Neural cell (in vitro differentiated cells): ENCODE data around the gene PLEKHA5. TPM values are rescaled to one million over a fixed set of nuclear protein-coding genes. Genes with fewer than 3 reads are reported as not detected.
A peak's percentile ranks its signal among the peaks of the same experiment; 100 is the strongest.

Experiments used
- H2AFZ ChIP-seq: fragments of 200-600, 300-800 bp; sonication (generic), shearing (Covaris generic); 2 replicates; pipeline ENCODE4 v1.6.0; 2014; ENCODE audit warnings: low read depth, mild to moderate bottlenecking, antibody characterized with exemption, low read length, moderate library complexity
- H3F3A ChIP-seq: fragments of 200-600 bp; shearing (Covaris generic); 2 replicates; pipeline ENCODE4 v1.6.1; 2016; ENCODE audit warnings: mild to moderate bottlenecking, moderate library complexity, mixed read lengths, antibody characterized with exemption, low read length; ENCODE audit not compliant: insufficient read depth, poor library complexity, severe bottlenecking
- H3K27ac ChIP-seq: fragments of 200-600, 300-800 bp; sonication (generic), shearing (Covaris generic); 2 replicates; pipeline ENCODE4 v1.5.1; 2014; ENCODE audit warnings: mild to moderate bottlenecking, low read length, moderate library complexity
- H3K27me3 ChIP-seq: fragments of 300-800, 200-600 bp; sonication (generic), shearing (Covaris generic); 2 replicates; pipeline ENCODE4 v1.6.0; 2014; ENCODE audit warnings: mild to moderate bottlenecking, low read depth, low read length, moderate library complexity; ENCODE audit not compliant: insufficient read depth
- H3K36me3 ChIP-seq: fragments of 300-800, 200-600 bp; sonication (generic), shearing (Covaris generic); 2 replicates; pipeline ENCODE4 v1.5.1; 2014; ENCODE audit warnings: mild to moderate bottlenecking, antibody characterized with exemption, low read length, moderate library complexity; ENCODE audit not compliant: insufficient read depth
- H3K4me2 ChIP-seq: fragments of 300-800, 200-600 bp; sonication (generic), shearing (Covaris generic); 2 replicates; pipeline ENCODE4 v1.6.0; 2014; ENCODE audit warnings: mild to moderate bottlenecking, low read length
- H3K4me3 ChIP-seq: fragments of 300-800, 200-600 bp; sonication (generic), shearing (Covaris generic); 2 replicates; pipeline ENCODE4 v1.5.1; 2014; ENCODE audit warnings: mild to moderate bottlenecking, low read length, moderate library complexity
- H3K79me2 ChIP-seq: fragments of 200-600 bp; shearing (Covaris generic); replicated peaks from 2 replicates; pipeline ENCODE4 v1.6.0; 2014; ENCODE audit warnings: mild to moderate bottlenecking, low read length, moderate library complexity; ENCODE audit not compliant: insufficient read depth
- H3K9ac ChIP-seq: fragments of 300-800, 200-600 bp; sonication (generic), shearing (Covaris generic); 2 replicates; pipeline ENCODE4 v1.6.1; 2016; ENCODE audit warnings: mild to moderate bottlenecking, low read length, mixed read lengths
- H3K9me2 ChIP-seq: fragments of 200-600 bp; shearing (Covaris generic); 2 replicates; pipeline ENCODE4 v1.6.1; 2016; ENCODE audit warnings: mild to moderate bottlenecking, low read length, mixed read lengths; ENCODE audit not compliant: insufficient read depth
- H3K9me3 ChIP-seq: fragments of 200-600, 300-800 bp; sonication (generic), shearing (Covaris generic); 2 replicates; pipeline ENCODE4 v1.6.1; 2016; ENCODE audit warnings: mild to moderate bottlenecking, mixed run types, low read length, moderate library complexity, mixed read lengths
- H4K20me1 ChIP-seq: fragments of 200-600 bp; shearing (Covaris generic); 2 replicates; pipeline ENCODE4 v1.6.1; 2016; ENCODE audit warnings: mild to moderate bottlenecking, mixed run types; ENCODE audit not compliant: insufficient read depth
- EP300 ChIP-seq: fragments of 450-650 bp; conservative IDR thresholded peaks from 2 replicates; pipeline ENCODE4 v1.6.1; 2014; ENCODE audit warnings: antibody characterized with exemption, mild to moderate bottlenecking, moderate library complexity; ENCODE audit not compliant: poor library complexity, severe bottlenecking
- EZH2 ChIP-seq: fragments of 200-600, 300-800 bp; shearing (Covaris generic), sonication (generic); IDR thresholded peaks from 2 replicates; pipeline ENCODE4 v1.6.1; 2014; ENCODE audit warnings: antibody characterized with exemption, low read length, borderline replicate concordance, mild to moderate bottlenecking; ENCODE audit not compliant: insufficient read depth, poor library complexity, severe bottlenecking
- MXI1 ChIP-seq: fragments of 450-650 bp; conservative IDR thresholded peaks from 2 replicates; pipeline ENCODE4 v1.6.1; 2014; ENCODE audit warnings: antibody characterized with exemption, mild to moderate bottlenecking; ENCODE audit not compliant: poor library complexity, severe bottlenecking
- POLR2AphosphoS5 ChIP-seq: IDR thresholded peaks from 2 replicates; pipeline ENCODE4 v1.6.1; 2012
- RAD21 ChIP-seq: fragments of 450-650 bp; conservative IDR thresholded peaks from 2 replicates; pipeline ENCODE4 v1.6.1; 2014; ENCODE audit warnings: antibody characterized with exemption, mild to moderate bottlenecking, moderate library complexity
- SMC3 ChIP-seq: fragments of 450-650 bp; conservative IDR thresholded peaks from 2 replicates; pipeline ENCODE4 v1.6.1; 2014; ENCODE audit warnings: antibody characterized with exemption, mild to moderate bottlenecking, moderate library complexity; ENCODE audit not compliant: poor library complexity
- TAF1 ChIP-seq: IDR thresholded peaks from 2 replicates; pipeline ENCODE4 v1.6.1; 2012; ENCODE audit warnings: low read depth
- polyA plus RNA-seq: library from polyadenylated mRNA; depleted of rRNA; stranded (reverse); fragments of >200 nt; gene quantifications from 2 replicates; pipeline ENCODE4 v1.2.3, GENCODE V29; 2014
- TF ChIP-seq, protein P1 (sequence below): IDR thresholded peaks from 2 replicates; pipeline ENCODE4 v1.6.1; 2012; ENCODE audit warnings: borderline replicate concordance
- TF ChIP-seq, protein P2 (sequence below): fragments of 450-650 bp; IDR thresholded peaks from 2 replicates; pipeline ENCODE4 v1.5.1; 2014; ENCODE audit warnings: antibody characterized with exemption, mild to moderate bottlenecking, moderate library complexity; ENCODE audit not compliant: poor library complexity, severe bottlenecking

The PLEKHA5 gene
- polyA plus RNA-seq, 1 donor from 2014 or later = 130 TPM

DNA sequence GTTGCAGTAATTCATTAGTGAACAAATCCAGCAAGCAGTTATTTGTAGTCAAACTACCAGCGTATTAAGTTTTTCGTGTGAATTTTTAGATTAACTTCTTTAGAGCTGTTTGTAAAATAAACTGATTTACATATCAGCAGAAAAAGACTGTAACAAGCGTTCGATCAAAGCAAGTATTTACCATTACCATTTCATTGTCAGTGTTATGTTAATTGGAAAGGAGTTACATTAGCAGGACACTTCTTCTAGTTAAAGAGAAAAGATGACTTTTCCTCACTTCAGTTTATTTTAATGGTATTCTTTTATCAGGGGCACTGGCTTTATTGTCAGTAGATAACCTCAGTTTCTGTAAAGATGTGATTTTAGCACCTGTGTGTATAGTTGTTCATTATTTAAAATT lies 158.6 kb downstream of the PLEKHA5 start:
- Histone ChIP-seq H3K9me3 (no peaks in the 10 kb centered on the region), H3K79me2 (no peaks in the 10 kb centered on the region), H4K20me1 (no peaks in the 10 kb centered on the region), H3K27me3 (no peaks in the 10 kb centered on the region), H3K27ac (no peak overlapping the region), H2AFZ (no peak overlapping the region), H3F3A (no peaks in the 10 kb centered on the region), H3K9me2 (no peaks in the 10 kb centered on the region), H3K9ac (no peak overlapping the region), H3K36me3 (peaks cover 5% of the 10 kb centered on the region), H3K4me2 (no peak overlapping the region), H3K4me3 (no peak overlapping the region)
- no peak for TF ChIP-seq POLR2AphosphoS5
- TF ChIP-seq, protein P1, sequence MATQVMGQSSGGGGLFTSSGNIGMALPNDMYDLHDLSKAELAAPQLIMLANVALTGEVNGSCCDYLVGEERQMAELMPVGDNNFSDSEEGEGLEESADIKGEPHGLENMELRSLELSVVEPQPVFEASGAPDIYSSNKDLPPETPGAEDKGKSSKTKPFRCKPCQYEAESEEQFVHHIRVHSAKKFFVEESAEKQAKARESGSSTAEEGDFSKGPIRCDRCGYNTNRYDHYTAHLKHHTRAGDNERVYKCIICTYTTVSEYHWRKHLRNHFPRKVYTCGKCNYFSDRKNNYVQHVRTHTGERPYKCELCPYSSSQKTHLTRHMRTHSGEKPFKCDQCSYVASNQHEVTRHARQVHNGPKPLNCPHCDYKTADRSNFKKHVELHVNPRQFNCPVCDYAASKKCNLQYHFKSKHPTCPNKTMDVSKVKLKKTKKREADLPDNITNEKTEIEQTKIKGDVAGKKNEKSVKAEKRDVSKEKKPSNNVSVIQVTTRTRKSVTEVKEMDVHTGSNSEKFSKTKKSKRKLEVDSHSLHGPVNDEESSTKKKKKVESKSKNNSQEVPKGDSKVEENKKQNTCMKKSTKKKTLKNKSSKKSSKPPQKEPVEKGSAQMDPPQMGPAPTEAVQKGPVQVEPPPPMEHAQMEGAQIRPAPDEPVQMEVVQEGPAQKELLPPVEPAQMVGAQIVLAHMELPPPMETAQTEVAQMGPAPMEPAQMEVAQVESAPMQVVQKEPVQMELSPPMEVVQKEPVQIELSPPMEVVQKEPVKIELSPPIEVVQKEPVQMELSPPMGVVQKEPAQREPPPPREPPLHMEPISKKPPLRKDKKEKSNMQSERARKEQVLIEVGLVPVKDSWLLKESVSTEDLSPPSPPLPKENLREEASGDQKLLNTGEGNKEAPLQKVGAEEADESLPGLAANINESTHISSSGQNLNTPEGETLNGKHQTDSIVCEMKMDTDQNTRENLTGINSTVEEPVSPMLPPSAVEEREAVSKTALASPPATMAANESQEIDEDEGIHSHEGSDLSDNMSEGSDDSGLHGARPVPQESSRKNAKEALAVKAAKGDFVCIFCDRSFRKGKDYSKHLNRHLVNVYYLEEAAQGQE = no peak
- no peak for TF ChIP-seq TAF1
- TF ChIP-seq RAD21 = no peak
- no peak for TF ChIP-seq MXI1
- TF ChIP-seq, protein P2, sequence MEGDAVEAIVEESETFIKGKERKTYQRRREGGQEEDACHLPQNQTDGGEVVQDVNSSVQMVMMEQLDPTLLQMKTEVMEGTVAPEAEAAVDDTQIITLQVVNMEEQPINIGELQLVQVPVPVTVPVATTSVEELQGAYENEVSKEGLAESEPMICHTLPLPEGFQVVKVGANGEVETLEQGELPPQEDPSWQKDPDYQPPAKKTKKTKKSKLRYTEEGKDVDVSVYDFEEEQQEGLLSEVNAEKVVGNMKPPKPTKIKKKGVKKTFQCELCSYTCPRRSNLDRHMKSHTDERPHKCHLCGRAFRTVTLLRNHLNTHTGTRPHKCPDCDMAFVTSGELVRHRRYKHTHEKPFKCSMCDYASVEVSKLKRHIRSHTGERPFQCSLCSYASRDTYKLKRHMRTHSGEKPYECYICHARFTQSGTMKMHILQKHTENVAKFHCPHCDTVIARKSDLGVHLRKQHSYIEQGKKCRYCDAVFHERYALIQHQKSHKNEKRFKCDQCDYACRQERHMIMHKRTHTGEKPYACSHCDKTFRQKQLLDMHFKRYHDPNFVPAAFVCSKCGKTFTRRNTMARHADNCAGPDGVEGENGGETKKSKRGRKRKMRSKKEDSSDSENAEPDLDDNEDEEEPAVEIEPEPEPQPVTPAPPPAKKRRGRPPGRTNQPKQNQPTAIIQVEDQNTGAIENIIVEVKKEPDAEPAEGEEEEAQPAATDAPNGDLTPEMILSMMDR = no peak
- TF ChIP-seq SMC3 = no peak
- TF ChIP-seq EZH2 = no peak
- TF ChIP-seq EP300 = no peak

DNA sequence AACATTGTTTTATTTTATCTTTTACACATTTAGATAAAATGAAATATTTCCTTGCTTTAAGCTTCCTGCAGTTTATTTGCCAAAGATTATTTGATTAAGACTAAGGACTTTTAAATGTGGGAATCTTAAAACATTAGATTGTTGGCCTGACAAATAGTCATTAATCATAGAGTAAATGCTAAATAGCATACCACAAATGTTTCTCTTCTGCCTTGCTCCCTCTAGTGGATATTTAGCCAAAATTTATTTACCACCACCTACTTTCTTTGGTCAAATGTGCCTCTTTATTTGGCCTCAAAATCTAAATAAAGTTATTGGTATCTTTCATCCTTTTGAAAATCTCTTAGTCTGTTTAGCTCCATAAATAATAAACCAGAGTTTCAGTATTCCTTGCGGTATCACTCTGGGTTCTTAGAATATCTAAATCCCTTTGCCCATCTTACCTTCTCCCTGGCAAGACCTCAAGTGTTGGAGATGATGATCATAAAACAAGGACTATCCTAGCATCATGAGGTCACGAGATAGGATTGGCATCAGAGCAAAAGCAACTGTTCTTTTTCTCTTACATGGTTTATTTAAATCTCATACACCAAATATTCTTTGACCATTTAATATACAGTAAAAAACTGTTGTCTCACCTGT lies 159.2 kb downstream of the PLEKHA5 start:
- Histone ChIP-seq H3F3A (no peaks in the 10 kb centered on the region), H3K27me3 (no peaks in the 10 kb centered on the region), H3K36me3 (peaks cover 5% of the 10 kb centered on the region), H3K4me3 (no peak overlapping the region), H3K9me2 (no peaks in the 10 kb centered on the region), H3K27ac (no peak overlapping the region), H3K79me2 (no peaks in the 10 kb centered on the region), H2AFZ (no peak overlapping the region), H4K20me1 (no peaks in the 10 kb centered on the region), H3K9me3 (no peaks in the 10 kb centered on the region), H3K4me2 (no peak overlapping the region), H3K9ac (no peak overlapping the region)
- TF ChIP-seq EZH2 (no peak), EP300 (no peak), POLR2AphosphoS5 (no peak), MXI1 (no peak), SMC3 (peak; percentile 70), TAF1 (no peak), RAD21 (peak; percentile 64)
- TF ChIP-seq, protein P2 = peak; percentile 69
- TF ChIP-seq, protein P1 = no peak
